22Rv1 (cell line): ENCODE results near the gene FKBP9.
"Not testable (repeated sequence)": the region's sequence is repeated elsewhere in the genome, so short reads cannot be mapped to it uniquely, and the experiment has no call there.

Experiments
- H3K27ac ChIP-seq: fragments of 450-650 bp; 2 replicates; pipeline ENCODE4 v1.5.1; 2017
- ZFX ChIP-seq: fragments of 450-650 bp; IDR thresholded peaks from 2 replicates; pipeline ENCODE4 v1.6.1; 2017; ENCODE audit warnings: antibody characterized with exemption, borderline replicate concordance
- TF ChIP-seq, protein P1 (sequence below): fragments of 450-650 bp; IDR thresholded peaks from 2 replicates; pipeline ENCODE4 v1.5.1; 2017; ENCODE audit warnings: mild to moderate bottlenecking

Gene FKBP9

DNA sequence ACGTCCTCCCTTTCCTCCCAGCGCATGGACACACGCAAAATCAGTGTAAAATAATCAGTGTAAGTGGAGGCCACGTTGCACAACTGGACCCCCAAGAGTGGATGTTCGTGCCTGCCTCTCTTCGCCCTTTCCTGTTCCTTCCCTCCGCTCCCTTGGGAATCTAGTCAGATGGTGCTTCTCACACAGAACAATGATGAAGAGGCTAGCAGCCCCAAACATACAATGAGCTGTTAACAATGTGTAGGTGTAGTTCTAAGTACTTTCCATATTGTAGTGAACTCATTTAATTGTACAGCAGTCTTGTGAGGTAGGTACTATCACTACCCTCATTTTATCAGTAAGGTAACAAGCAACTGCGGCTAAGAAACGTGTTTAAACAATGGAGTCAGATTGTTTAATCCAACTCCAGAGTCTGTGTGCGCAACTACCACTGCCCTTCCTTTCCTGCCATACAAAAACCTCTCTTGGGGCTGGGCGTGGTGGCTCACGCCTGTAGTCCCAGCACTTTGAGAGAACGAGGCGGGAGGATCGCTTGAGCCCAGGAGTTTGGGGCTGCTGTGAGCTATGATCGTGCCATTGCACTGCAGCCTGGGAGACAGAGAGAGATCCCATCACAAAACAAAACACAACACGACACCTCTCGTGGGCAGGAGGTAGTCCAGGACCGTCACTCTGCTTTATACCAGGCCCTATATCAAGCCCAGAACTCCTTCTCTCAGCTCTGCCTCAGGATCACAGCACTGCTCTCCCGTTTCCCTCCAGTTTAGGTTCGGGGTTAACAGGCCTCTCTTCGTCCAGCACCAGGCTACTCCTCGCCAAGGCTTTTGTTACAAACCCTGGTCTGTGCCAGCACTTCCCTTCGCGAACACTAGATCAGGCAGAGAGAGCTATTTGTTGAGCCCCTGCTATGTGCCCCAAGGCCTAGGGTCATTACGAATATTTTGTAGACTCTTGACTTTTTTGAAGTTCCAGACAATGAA lies 1.1 kb downstream of the FKBP9 start:
- TF ChIP-seq, protein P1, sequence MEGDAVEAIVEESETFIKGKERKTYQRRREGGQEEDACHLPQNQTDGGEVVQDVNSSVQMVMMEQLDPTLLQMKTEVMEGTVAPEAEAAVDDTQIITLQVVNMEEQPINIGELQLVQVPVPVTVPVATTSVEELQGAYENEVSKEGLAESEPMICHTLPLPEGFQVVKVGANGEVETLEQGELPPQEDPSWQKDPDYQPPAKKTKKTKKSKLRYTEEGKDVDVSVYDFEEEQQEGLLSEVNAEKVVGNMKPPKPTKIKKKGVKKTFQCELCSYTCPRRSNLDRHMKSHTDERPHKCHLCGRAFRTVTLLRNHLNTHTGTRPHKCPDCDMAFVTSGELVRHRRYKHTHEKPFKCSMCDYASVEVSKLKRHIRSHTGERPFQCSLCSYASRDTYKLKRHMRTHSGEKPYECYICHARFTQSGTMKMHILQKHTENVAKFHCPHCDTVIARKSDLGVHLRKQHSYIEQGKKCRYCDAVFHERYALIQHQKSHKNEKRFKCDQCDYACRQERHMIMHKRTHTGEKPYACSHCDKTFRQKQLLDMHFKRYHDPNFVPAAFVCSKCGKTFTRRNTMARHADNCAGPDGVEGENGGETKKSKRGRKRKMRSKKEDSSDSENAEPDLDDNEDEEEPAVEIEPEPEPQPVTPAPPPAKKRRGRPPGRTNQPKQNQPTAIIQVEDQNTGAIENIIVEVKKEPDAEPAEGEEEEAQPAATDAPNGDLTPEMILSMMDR = no peak
- no peak for TF ChIP-seq ZFX

DNA sequence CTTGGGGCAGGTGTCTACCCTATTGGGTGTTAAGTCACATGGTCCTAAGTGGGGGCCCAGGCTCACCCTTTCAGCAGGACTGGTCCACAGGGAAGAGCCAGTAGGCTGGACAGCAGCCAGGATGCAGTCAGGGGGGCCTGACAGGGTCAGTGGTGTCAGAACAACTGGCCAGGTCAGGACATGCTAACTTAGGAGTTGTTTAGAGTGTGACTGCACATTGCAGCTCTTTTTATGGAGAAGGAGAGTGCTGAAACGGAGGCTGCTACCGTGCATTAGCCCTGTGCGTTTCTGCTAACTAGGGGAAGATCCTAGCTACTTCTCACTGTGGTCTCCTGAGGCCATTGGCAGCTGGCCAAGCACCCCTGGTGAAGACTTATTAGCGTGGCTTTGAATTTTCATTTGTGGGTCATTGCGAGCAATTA lies 6.7 kb downstream of the FKBP9 start:
- not testable (repeated sequence) for H3K27ac ChIP-seq

More for the DNA sequence above, 1.1 kb downstream of the FKBP9 start:
- peak overlapping the region; percentile 58; the same call in 1 of the 2 replicates for H3K27ac ChIP-seq

DNA sequence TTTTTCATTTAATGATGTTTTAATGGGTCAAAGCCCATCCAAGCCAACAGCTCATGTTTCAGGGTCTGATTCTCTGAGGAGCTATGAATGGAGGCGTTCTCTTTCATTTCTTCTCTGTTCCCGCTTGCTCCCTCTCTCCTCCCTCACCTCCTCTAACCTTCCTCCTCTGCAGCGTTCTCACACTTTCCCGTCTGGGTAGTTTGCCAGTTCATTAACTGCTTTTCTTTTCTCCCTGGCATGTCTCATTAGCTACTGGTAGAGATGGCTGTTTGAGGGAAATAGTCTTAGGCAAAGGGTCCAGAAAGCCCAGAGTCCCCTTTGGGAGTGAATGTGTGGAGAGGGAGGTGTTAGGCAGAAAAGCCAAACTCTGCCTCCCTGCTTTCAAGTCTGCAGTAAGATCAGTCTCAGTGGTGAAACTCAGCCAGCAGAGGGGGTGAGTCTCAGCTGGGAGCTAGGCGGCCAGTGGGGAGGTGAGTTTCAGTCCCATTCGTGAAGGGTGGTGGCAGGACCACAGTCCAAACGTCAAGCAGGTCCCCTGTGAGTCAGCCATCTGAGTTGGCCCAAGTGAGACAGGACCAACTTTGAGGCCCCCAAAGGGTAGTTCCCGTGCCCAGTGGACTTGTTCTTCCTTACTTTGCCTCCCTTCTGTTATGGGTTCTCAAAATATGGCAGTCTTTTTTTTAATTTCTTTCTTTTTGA lies 7.4 kb downstream of the FKBP9 start:
- H3K27ac ChIP-seq = not testable (repeated sequence)
- TF ChIP-seq, protein P1 = peak; percentile 52

DNA sequence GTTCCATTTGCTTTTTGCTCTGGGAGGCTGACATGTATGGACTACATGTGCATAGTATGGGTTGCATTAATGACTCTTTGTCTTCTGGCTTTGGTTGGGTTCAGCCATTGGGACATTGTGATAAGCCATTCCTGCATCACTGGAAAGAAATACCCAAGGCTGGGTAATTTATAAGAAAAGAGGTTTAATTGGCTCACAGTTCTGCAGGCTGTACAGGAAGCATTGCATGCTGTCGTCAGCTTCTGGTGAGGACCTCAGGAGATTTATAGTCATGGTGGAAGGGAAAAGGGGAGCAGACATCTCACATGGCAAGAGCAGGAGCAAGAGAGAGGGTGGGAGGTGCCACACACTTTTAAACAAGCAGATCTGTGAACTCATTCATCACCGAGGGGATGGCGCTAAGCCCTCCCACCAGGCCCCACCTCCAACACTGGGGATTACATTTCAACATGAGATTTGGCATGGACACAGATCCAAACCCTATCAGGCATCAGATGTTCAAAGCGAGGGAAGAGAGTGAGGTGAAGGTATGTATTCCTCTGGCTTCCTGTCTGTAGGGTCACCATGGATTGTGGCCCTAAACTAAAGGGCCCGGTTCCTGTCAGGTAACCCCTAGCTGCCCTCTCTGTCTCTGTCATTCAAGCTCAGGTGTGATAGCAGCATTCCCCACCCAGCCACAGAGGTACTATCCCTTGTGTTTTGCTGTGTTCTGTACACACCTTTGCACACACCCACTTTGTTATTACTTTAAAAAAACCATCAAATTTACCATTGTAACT lies 9.4 kb downstream of the FKBP9 start:
- not testable (repeated sequence) for H3K27ac ChIP-seq

DNA sequence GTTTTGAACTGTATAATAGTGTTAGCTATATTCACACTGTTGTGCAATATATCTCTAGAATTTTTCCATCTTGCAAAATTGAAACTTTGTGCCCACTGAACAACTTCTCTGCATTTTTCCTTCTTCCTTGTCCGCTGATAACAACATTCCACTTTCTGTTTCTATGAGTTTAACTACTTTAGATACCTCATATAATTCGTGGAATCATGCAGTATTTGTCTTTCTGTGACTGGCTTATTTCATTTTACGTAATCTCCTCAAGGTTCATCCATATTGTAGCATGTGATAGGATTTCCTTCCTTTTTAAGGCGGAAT lies 10.0 kb downstream of the FKBP9 start:
- not testable (repeated sequence) for H3K27ac ChIP-seq

DNA sequence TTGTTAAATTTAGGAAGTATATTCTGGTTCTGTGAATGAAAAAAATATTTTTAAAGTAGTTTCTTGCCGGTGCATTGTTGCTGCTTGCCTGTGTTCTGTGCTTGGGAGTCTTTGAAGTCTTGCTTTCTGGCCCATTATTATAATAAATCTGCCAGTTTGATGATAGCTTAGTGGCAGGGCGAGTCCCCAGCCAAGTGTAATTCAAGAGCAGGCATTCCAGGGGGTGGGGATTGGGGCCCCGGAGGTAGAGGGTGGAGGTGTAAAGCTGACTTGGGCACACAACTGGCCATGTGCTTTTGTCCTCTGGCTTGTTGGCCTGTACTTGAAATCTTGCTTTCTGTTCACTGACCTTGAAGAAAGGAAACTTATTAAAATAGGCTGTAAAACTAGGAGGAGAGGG lies 14.7 kb downstream of the FKBP9 start:
- H3K27ac ChIP-seq = not testable (repeated sequence)

DNA sequence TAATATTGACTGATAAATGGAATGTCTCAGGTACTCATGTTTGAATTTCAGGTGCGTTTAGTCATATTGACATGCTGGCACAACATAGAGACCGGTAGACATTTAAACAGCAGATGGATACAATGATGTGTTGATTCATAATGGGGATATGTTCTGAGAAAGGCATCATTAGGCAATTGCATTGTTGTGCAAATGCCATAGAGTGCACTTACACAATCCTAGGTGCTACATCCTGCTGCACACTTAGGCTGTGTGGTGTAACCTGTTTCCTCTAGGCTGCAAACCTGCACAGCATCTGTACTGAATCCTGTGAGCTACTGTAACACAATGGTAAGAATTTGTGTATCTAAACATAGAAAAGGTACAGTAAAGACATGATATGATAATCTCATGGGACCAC lies 19.9 kb downstream of the FKBP9 start:
- not testable (repeated sequence) for H3K27ac ChIP-seq

DNA sequence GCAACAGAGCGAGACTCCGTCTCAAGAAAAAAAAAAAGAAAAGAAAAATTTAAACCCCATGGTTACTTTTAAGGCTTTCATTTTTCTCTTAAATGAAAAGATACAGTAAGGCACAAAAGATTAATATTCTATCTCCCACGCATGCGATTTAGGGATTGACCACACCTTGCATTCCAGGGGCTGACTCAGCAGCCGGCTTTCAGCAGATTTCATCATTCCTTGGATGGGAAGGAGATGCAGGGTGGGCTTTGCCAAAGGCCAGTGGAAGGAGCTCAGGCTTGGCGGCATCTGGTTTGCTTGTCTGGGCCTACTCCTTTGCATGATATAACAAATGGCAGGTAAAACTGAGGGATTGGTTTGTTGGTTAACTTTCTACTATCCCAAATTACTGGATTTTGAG lies 22.0 kb downstream of the FKBP9 start:
- H3K27ac ChIP-seq = not testable (repeated sequence)

DNA sequence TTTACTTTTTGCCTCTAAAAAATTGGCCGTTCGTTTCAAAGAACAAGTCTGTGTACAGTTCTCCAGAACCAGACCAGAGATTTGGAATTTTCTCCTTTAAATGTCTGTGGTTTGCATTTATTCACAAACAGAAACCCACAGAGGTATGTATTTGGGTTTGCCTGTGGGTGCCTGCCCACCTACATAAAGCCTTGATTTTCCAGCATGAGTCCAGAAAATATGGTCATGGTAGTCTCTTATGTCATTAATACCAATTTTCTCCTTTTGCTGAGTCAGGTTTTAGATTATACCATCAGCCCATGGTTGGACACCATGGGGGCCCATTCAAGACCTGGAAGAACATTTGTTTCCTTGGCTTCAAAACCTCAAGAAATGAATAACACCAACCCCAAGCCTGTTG lies 22.7 kb downstream of the FKBP9 start:
- not testable (repeated sequence) for H3K27ac ChIP-seq

DNA sequence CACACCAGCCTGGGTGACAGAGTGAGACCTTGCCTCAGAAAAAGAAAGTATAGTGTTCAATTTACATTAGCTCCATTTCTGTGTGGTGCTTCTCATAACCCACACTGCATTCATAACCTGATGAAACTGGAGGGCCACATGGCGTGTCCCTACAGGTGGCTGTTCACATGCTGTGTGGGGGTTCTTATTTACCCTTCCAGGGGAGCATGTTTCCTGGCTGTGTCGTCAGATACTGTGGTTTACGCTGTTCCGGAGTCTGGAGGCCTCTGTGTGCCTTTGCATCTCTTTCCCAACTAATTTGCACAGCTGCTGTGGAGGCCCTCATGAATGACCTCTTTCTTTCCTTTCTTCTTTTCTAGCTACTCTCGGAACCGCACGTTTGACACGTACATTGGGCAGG lies 30.9 kb downstream of the FKBP9 start:
- not testable (repeated sequence) for H3K27ac ChIP-seq

DNA sequence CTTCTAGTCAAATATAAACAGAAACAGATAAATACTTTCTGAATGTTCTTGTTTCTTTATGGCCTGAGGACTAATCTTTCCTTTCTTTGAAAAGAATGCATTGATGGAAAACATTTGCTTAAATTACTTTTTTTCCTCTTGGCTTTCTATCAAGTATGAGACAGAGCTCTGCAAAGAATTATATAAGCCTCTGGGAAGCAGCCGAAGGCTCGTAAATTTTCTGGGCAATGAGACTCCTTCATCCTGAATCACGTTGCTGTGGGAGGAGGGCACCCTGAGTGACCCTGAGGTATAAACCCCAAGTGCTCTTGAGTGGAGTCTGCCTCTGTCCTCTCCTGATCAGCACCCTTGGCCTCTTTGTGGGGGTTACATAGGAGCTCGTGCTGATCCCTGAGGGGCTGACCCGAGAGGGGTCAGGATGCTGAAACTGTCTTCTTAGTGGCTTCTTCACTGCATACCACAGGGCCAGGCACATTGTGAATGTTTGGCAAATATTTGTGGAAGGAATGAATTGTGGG lies 33.9 kb downstream of the FKBP9 start:
- H3K27ac ChIP-seq = not testable (repeated sequence)

DNA sequence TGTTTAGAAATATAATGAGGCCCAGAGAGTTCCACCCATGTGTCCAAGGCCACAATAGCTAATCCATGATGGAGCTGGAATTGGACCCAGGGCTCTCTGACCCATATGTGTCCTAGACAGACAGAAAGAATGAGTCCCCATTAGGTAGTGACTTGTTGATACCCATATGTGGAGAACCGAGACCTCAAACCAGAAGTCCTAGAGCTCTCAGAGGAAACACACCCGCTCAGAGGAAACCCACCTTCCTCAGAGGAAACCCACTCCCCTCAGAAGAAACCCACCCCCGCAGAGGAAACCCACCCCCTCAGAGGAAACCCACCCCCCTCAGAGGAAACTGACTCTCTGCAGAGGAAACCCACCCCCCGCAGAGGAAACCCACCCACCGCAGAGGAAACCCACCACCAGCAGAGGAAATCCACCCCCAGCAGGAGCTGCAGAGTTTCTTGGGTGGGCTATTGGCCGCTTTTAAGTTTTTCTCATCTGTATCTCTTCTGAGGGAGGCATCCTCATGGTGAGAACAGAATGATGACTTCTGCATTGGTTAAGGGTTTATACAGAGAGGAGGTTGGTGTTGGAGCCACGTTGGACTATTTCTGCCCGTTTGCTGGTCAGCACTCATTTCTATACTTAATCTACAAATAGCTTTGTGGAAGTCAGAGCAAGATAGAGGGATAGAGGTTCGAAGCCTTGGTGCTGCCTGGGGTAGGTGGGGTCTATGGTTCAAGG lies 34.9 kb downstream of the FKBP9 start:
- not testable (repeated sequence) for H3K27ac ChIP-seq

DNA sequence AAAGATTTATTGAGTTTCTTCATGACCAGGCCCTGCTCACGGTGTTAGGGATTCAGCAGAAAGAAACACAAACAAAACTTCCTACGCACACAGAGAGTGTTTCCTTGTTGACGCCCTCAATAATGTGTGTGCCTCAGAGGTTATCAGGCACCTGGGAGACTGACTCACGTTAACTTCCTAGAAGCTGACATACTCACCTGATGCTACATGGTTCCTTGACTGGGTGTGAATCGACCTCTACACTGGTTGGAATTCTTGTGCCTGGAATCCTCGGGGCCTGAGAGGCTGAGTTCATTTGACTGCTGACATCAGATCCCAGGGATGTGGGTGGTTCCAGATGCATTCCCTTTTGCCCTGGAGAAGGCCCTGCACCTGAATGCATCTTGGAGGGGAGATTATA lies 35.5 kb downstream of the FKBP9 start:
- not testable (repeated sequence) for H3K27ac ChIP-seq

DNA sequence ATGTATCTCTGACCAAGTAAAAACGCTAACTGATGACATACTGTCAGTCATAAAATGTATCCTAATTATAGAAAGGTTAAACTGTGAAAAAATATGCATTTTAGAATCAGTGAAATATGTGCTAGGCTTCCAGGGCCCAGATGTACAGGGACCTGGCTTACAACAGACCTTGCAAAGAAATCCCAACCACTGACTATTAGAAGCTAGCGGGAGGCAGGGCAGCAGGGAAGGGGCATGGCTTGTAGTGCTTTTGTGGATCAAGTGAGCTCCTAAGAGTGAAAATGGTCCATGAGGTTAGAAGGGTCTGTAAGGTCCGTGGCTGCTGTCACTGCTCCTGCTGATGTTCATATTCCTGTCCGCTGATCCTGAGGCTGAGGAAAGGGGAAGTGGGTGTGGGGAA lies 40.7 kb downstream of the FKBP9 start:
- not testable (repeated sequence) for H3K27ac ChIP-seq

DNA sequence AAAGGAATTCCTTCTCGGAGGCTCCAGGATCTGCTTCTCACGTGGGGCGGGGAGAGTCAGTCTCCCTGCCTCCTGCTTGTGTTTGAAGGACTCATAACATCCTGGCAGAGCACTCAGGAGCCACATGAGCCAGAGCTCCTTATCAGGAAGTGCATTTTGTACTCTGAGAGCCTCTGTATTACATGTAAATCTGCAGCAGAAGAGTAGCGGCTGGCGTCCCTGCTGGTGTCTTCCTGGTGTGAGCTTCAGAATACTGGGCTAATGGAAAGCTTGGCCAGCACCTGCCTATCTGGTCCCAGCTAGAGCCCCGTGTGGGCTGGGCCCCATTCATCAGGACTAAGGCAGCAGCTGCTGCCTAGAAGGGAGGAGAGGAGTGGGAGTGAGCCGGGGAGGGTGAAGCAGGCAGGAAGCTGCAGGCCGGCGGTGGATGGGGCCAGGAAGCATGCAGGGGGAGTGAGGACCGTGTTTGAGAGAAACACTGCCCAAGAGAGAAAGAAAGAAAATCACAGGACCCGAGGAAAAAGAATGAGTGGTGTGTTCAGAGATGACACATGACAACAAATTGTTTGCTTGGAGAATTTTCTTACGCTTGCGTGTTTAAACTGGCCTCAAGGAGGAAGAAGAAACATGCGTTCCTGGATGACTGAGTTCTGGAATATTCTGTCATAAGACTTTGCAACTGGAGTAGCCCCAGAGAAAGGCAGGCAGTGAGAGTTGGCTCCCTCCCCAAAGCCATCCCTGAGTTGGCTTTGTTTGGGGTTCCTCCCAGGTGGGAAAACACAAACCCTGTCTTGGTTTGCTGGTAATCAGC lies 41.3 kb downstream of the FKBP9 start:
- not testable (repeated sequence) for H3K27ac ChIP-seq

DNA sequence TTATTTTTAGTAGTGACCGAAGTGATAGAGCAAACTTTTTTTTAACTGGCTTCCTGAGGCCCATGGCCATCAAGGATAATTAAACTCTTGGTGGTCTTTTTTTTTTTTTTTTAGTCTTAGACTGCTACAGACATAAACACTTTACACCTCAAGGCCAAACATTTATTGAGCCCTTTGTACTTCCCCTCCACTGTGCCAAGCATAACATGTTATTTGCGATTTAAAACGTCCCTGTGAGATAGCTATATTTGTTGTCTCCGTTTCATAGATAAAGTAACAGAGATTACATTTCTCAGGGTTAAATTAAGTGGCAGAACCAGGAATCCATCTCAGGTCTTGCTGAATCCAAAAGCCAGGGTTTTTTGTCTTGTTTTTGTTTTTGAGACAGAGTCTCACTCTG lies 42.1 kb downstream of the FKBP9 start:
- not testable (repeated sequence) for H3K27ac ChIP-seq

DNA sequence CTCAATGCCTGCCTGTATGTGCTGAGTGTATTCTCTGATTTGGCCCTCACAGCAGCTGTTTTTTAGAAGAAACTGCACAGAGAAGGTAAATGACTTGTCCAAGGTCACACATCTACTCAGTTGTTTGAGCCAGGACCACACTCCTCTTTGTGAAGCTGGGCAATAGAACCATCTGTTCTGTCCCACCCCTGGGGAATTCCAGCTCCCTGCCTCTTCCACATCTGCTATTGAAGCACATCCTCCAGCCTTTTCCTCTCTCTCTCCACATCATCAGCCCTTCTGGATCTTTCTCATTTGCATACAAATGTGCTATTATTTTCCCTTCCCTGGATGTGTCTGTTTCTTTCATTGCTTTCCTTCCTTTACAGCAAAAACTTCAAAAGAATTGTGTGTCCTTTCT lies 45.9 kb downstream of the FKBP9 start:
- not testable (repeated sequence) for H3K27ac ChIP-seq
